ENCODE measurements around the gene HOXD8.

DNA sequence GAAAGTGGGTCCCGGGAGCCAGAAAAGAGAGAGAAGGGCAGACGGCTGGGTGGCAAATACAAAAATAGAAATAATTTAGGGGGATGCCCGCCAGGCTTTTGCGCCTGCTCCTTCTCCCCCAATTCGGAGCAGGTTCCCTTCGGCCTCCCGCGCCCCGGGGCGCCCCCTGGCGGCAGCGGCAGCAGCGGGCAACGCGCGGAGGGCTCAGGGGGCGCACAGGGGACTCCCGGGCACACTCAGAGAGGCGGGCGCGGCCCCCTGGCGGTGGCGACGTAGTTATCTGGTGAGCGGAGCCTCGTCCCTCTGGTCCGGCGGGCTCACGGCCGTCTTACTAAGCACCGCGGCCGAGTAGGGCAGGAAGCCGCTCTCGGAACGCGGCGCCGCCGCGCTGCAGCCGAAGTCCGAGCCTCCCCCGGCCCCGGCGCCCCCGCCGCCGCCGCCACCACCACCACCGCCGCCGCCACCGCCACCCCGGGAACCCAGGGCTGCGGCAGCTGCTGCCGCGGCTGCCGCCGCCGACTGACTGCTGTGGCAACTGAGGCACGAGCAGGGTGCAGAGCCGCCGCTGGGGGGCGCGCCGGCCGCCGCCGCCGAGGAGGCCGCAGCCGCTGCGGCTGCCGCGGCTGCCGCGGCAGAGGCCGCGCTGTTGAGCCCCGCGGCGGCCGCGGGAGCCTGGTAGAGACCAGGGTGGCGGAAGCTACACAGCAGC is 49.5 kb upstream of the HOXD8 start:
- TF ChIP-seq BACH1 (tag; IDR thresholded peaks at IDR 0.05) (no peak), RBM17 (IDR thresholded peaks at IDR 0.05; ENCODE audit: borderline replicate concordance, low read depth, low read length) (no peak), ELF1 (tag; IDR thresholded peaks at IDR 0.05) (no peak), RFX5 (IDR thresholded peaks at IDR 0.05; ENCODE audit: low read depth, low read length) (no peak), ELF4 (CRISPR knock-in tag; IDR thresholded peaks at IDR 0.05) (no peak)
- TF ChIP-seq, protein P1, sequence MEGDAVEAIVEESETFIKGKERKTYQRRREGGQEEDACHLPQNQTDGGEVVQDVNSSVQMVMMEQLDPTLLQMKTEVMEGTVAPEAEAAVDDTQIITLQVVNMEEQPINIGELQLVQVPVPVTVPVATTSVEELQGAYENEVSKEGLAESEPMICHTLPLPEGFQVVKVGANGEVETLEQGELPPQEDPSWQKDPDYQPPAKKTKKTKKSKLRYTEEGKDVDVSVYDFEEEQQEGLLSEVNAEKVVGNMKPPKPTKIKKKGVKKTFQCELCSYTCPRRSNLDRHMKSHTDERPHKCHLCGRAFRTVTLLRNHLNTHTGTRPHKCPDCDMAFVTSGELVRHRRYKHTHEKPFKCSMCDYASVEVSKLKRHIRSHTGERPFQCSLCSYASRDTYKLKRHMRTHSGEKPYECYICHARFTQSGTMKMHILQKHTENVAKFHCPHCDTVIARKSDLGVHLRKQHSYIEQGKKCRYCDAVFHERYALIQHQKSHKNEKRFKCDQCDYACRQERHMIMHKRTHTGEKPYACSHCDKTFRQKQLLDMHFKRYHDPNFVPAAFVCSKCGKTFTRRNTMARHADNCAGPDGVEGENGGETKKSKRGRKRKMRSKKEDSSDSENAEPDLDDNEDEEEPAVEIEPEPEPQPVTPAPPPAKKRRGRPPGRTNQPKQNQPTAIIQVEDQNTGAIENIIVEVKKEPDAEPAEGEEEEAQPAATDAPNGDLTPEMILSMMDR (IDR thresholded peaks at IDR 0.05 in 2 of 3, conservative IDR thresholded peaks at IDR 0.05 in 1 of 3; ENCODE audit: insufficient read depth in 2 of 3, low read depth in 1 of 3, low read length in 3 of 3), result peak; percentile 97 to 99 (median 98)
- TF ChIP-seq, protein P2, sequence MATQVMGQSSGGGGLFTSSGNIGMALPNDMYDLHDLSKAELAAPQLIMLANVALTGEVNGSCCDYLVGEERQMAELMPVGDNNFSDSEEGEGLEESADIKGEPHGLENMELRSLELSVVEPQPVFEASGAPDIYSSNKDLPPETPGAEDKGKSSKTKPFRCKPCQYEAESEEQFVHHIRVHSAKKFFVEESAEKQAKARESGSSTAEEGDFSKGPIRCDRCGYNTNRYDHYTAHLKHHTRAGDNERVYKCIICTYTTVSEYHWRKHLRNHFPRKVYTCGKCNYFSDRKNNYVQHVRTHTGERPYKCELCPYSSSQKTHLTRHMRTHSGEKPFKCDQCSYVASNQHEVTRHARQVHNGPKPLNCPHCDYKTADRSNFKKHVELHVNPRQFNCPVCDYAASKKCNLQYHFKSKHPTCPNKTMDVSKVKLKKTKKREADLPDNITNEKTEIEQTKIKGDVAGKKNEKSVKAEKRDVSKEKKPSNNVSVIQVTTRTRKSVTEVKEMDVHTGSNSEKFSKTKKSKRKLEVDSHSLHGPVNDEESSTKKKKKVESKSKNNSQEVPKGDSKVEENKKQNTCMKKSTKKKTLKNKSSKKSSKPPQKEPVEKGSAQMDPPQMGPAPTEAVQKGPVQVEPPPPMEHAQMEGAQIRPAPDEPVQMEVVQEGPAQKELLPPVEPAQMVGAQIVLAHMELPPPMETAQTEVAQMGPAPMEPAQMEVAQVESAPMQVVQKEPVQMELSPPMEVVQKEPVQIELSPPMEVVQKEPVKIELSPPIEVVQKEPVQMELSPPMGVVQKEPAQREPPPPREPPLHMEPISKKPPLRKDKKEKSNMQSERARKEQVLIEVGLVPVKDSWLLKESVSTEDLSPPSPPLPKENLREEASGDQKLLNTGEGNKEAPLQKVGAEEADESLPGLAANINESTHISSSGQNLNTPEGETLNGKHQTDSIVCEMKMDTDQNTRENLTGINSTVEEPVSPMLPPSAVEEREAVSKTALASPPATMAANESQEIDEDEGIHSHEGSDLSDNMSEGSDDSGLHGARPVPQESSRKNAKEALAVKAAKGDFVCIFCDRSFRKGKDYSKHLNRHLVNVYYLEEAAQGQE (IDR thresholded peaks at IDR 0.05; ENCODE audit: borderline replicate concordance), result peak; percentile 88
- TF ChIP-seq, protein P2 (CRISPR knock-in tag; IDR thresholded peaks at IDR 0.05; ENCODE audit: low read depth), result no peak

Measured in K562 (cell line).